NB4 (cell line): ENCODE data around the gene KAT8.

Source experiments
- DNase-seq: peaks from one replicate; pipeline ENCODE4 v3.0.0; 2010; ENCODE audit warnings: low read depth
- H3K4me3 ChIP-seq: one replicate; pipeline ENCODE4 v1.5.1; 2011; ENCODE audit warnings: mild to moderate bottlenecking, low read depth, low read length, moderate library complexity
- CTCF ChIP-seq: IDR thresholded peaks from one replicate; pipeline ENCODE4 v1.5.1; 2012; ENCODE audit warnings: low read depth, low read length
- MAX ChIP-seq: IDR thresholded peaks from 2 replicates; pipeline ENCODE4 v1.6.1; 2011; ENCODE audit warnings: low read depth, low read length
- MYC ChIP-seq: IDR thresholded peaks from 2 replicates; pipeline ENCODE4 v1.6.1; 2011; ENCODE audit warnings: low read depth, low read length
- POLR2A ChIP-seq: IDR thresholded peaks from 2 replicates; pipeline ENCODE4 v1.6.1; 2011; ENCODE audit warnings: mild to moderate bottlenecking; ENCODE audit not compliant: insufficient read length; ENCODE audit errors: extremely low read depth

The KAT8 gene

GRCh38 chr16:31074814-31075183 is 42.7 kb upstream of the KAT8 start:
- peak overlapping the region; percentile 87 for H3K4me3 ChIP-seq
- DNase-seq: no peak
- TF ChIP-seq MAX: no peak; the same call in 1 of the 2 replicates
- TF ChIP-seq CTCF: no peak
- TF ChIP-seq MYC: peak; percentile 28
- no peak for TF ChIP-seq POLR2A

GRCh38 chr16:31076319-31076718 is 41.1 kb upstream of the KAT8 start:
- TF ChIP-seq MAX (no peak), POLR2A (no peak), CTCF (no peak), MYC (no peak)
- no peak overlapping the region for H3K4me3 ChIP-seq
- DNase-seq: no peak

GRCh38 chr16:31077024-31077423 is 40.4 kb upstream of the KAT8 start:
- DNase-seq: no peak
- no peak overlapping the region for H3K4me3 ChIP-seq
- no peak for TF ChIP-seq MYC
- no peak for TF ChIP-seq CTCF
- TF ChIP-seq POLR2A: no peak
- TF ChIP-seq MAX: no peak

GRCh38 chr16:31077592-31078396 is 39.7 kb upstream of the KAT8 start:
- no peak overlapping the region for H3K4me3 ChIP-seq
- no peak for TF ChIP-seq MYC
- TF ChIP-seq CTCF: peak; percentile 11
- no peak for TF ChIP-seq MAX
- DNase-seq: no peak

- peak overlapping the region; percentile 56 for H3K4me3 ChIP-seq
- DNase-seq: peak; percentile 83
- no peak for TF ChIP-seq POLR2A
- 0 out of 2 replicates have a peak, but pooled peaks have one; percentile 13 for TF ChIP-seq MAX
These were observed 38.7 kb upstream of the KAT8 start for GRCh38 chr16:31078597-31079341.

- H3K4me3 ChIP-seq: peak overlapping the region; percentile 56
- peak; percentile 95 for DNase-seq
- peak; percentile 96 for TF ChIP-seq MYC
- TF ChIP-seq CTCF: peak; percentile 10
- TF ChIP-seq POLR2A: peak; percentile 36
- TF ChIP-seq MAX: peak; percentile 93
These were observed 38.0 kb upstream of the KAT8 start for GRCh38 chr16:31079342-31079944.
